HG02642 (cell line): ENCODE measurements around the gene VGLL4.

Experiments
- ATAC-seq: cut with Tn5 transposase; IDR thresholded peaks from one replicate; pipeline ENCODE4 v1.9.1; 2021; ENCODE audit warnings: mild to moderate bottlenecking; ENCODE audit not compliant: unreplicated experiment, poor library complexity

The VGLL4 gene

DNA sequence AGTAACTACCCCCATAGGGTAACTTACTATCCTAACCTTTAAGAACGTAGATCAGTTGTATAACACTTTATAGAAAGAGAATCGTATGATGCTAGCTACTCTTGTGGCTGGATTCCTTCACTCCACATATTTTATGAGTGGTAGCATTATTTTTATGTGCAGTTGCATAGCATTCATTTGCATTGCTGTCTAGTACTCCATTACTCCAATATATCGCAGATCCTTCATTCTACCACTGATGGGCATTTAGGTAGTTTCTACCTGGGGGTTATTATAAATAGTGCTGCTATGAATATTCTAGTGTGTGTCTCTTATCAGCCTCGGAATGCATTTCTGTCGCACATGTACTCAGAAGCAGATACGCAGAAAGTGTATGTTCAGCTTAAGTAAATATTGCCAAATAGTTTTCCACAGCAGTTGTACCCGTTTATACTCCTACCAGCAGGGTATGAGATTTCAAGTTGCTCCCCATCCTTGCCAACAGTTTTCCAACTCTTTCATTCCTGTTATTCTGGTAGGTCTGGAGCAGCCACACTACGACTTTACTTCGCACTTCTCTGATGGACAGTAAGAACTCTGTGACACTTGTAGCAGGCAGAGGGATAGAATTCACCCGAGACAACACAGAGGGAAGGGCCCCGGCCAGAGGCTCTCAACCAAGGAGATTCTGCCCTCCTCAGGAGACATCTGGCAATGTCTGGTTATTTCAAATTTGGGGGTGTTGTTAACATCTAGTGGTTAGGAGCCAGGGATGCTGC, 9.8 kb upstream of the VGLL4 start:
- no peak for ATAC-seq

DNA sequence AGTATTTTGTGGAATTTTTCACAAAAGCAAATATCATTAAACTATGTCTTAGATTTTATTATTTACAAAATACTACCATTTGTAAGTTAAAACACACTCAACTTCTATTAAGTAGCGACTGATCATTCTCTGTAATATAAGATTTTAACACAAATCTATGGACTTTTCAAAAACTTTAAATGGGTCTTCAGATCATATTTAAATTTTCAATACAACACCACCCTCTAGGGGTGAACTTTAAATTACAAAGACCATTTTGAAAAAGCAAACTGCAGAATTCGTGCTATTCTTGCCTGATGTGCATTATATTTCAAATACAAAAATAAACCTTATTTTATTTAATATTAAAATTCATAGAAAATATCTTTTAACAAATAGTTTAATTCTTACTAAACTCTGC, 8.2 kb upstream of the VGLL4 start:
- ATAC-seq: no peak

DNA sequence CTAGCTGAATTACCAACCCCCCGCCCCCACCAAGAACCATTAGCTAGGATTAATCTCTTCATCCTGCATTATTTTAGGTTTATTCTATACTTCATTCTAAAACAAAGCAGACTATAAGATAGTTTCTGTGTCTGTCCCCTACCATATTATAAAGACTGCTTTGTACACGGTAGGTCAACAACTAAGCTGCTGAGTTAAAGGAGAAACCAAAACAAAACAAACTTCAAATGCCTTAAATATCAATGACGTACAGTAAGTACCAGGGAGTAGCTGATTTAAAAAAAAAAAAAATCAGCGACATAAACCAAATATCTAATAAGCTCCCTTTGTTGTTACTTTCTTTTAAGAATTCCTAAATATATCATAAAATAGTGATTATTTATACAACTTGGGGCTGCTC, 7.8 kb upstream of the VGLL4 start:
- no peak for ATAC-seq

DNA sequence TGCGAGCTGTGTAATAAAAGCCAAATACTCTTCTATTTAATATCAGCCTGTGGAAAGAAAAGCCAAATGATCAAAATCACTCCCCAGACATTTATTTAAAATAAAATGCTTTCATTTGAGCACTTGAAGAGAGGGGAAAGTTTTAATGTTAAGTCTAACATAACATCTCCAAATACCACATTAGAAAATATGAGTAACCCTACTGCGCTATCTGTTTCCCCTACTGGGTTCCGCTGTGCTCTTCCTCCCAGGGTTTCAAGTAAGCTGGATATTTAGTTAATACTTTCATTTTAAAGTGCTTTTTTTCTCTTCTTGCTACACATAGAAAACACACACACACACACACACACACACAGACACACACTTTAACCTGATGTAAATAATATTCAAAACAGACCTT, 6.7 kb upstream of the VGLL4 start:
- no peak for ATAC-seq

DNA sequence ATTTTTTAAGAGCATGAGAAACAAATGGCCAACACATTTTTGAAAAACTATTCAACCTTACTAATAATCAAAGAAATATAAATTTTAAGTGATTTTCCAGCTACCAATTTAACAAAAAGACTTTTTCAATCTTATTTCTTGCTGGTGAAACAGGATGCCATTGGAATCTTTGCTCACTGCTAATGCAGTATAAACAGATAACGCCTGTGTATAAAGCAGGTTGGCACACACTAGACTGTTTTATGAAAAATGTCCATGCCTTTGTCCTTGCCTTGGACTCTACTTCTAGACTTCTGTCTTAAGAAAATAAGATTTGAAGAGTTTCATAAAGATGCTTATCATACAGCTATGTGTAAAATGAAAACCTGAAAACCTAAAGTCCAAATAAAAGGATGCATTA, 5.0 kb upstream of the VGLL4 start:
- ATAC-seq: no peak

DNA sequence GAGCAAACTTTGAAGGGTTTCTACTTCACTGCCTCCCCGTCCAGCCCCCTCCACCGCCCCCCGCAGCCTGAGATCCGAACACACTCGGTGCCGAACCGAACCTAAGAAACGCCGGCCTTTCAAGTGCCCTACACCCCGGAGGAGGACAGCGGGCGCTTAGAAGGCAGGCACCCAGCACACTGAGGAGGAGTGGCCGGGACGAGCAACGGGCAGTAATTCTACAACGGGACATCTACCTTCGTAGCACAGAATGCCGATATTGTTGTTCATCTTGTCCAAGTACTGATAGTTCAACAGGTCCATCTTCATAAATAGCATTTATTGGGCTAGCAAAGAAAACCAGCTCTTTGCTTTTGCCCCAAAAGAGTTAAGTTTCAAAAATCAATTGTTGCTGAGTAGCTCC, 513 bp downstream of the VGLL4 start:
- peak; percentile 21 for ATAC-seq

DNA sequence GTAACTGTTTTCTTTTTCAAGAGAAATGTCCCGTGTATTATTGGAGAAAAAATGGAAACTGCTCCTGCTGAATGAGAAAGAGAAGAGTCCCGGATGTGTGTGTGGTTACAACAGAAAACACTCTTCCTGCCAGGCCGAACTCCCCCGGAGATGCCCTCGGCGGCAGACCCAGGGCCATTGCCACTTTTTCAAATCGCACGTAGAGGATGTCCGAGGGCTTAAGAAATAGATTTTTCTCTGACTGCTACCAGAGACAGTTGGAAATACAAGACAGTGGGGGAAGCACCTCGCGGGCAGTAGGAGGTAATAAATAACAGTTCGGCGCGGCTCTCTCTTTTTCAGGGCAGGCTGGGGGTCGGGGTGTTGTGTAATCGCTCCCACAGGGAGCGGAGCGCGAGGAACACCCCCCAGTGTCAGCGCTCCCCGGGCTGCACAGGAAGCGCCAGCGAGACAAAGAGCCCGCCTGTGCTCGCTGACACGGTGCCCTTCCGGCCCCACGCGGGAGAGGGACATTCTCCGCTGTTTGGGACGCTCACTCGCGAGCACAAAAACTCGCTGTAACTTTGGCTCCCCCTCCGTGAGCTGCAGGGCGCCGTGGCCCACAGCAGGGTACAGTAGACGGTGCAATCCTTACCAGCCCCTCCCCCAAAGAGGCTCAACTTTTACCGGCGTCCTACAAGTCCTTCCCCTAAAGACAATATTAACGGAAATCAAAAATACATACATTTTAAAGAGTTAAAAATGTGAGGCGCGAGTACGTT, 1.1 kb downstream of the VGLL4 start:
- ATAC-seq: peak; percentile 73

DNA sequence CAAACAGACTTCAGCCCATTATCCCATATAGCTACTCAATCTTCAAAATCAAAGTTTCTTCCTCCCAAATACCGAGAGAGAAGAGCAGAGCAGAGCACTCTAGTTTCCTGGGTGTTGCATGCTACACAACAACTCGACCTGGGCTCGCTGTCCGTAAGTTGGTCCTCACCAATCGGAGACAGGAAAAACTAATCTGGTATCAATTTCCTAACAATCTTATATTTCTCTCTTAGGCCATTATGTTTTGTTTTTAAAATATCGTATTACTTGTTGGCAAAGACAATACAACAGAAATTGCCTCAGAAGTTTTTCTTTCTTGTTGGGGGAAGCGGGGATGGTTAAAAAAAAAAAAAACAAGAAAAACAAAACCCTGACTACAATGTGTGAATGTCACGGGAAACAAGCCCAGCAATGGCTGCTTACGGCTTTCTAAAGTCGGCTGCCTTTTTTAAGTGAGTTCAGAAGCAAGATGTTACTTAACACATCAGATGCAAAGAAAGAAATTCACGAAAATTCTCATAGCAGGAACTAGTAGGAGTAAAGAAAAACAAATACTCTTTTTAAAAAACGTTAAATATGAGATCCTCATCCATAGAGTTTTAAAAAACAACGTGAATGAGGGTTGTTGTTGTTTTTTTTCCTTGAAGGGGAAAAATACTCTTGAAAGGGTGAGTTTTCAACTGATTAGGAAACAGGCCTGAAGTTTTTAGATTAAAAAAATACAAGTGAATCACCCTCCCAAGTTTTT, 1.9 kb downstream of the VGLL4 start:
- no peak for ATAC-seq

DNA sequence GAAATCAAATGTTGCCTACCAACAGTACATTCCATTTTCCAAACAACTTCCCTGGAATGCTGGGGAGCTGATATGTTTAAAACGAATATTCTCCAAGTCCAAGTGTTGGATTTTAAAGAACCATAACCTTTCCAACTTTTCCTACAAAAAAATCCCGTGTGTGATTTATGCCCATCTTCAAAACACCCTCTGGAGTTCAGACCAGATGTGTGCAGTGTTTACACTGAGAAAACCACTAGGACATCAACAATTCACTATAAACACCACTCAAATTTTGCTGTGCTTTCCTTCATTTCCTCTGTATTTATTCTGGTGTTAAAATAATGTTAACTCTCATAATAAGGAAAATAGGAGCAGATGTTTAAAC, 2.4 kb downstream of the VGLL4 start:
- ATAC-seq: no peak

DNA sequence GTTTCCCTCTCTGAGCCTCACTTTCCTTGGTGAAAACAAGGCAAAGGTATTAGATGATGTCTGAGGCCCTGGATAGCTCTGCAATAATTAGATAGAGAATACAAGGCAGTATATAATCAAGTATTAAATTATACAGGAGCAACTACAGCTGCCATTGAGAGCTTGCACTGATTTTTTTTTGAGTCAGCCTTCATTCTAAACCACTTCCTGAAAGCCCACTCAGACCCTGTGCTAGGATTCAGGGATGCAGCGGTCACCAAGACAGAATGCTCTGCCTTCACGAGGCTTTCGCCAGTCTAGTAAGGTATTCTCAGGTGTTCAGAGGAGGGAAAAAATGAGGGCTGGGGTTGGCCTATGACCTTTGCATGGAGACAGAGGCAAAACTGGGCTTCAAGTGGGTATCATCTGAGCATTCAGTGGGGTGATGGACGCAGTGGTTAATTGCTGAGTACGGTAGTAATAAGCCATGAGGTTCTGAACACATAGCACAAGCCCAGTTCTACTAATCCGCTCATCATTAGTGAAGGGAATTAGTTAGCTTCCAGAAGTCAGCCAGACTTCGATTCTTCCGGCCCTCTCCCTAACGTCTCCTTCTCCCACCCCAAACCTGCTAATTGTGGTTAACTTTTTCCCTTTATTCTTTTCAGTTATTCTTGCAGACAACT, 3.6 kb downstream of the VGLL4 start:
- no peak for ATAC-seq

DNA sequence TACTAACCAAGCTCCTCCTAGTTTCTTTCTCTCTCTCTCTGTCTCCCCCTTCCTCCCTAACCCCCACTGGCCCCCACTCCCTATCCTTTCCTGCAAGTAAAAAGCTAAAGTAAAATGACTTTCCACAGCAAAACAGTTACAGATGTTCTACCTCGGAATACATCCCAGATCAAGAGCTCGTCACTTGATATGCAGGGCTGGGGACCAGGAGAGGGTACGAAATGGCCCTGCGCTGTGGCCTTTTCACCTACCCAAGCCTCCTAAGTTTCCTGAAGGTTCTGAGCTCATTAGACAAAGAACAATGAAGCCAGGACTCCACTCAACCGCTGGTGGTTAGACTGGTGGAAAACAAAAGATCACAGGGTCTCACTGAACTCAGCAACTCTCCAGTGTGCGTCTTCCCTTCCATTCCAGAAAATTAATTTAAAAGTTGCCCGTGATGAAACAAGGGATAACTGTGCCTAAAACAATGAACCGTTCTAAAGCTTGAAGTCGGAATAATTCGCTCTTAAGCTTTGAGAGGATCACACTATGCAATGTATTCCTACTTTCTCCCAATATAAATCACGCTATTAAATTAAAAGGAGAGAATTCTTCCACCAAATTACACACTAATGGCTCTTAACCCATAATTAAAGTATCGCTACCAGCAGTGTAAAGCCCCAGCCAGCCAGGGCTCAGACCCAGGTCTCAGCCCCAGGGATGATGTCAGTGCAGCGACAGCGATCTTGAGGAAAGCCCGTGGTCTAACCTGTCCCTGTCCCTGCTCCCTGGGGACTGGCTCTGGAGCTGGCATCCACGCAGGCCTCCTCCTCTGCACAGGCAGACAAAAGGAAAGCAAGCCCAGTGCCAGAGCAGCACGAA, 5.0 kb downstream of the VGLL4 start:
- ATAC-seq: no peak

DNA sequence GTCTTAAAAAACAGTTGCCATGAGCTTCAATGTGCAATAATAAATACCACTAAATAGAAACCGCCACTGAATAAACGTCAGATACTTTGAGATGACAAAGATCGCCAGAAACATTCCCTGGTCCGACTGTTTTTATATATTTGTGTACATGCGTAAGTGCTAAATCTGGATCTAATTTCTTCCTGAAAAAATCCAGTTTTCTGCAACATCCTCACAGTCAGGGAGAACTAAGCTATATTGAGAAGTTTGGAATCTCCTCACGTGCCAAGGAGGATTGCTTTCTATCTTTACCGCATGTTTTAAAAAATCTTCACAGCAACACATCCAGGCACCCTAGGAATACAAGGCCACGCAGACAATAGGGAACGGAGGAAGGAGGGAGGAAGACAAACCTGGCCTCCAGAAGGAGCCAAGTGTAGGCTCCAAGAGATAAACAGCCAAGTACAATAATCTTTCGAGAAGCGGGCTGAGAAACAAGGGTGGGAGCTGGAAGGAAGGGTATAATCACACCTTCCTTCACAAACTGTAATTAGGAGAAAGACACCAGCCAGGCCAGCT, 5.7 kb downstream of the VGLL4 start:
- ATAC-seq: no peak

DNA sequence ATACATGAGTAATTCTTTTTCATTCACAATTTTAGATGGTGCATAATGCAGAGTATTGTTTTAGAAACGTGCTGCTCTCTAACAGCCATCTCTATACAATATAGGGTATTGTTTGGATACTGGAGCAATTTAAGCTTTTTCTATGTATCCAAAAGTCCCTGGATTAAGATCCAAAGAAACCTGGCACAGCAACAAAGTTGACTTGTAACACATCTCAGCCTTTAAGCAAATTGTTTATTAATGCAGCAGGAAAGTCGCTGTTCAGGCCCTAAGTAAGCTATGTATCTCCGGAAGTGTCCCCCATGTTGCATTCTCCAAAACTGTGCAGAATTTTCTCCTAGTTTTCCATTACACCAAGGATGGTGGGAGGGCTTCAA, 7.3 kb downstream of the VGLL4 start:
- ATAC-seq: no peak

DNA sequence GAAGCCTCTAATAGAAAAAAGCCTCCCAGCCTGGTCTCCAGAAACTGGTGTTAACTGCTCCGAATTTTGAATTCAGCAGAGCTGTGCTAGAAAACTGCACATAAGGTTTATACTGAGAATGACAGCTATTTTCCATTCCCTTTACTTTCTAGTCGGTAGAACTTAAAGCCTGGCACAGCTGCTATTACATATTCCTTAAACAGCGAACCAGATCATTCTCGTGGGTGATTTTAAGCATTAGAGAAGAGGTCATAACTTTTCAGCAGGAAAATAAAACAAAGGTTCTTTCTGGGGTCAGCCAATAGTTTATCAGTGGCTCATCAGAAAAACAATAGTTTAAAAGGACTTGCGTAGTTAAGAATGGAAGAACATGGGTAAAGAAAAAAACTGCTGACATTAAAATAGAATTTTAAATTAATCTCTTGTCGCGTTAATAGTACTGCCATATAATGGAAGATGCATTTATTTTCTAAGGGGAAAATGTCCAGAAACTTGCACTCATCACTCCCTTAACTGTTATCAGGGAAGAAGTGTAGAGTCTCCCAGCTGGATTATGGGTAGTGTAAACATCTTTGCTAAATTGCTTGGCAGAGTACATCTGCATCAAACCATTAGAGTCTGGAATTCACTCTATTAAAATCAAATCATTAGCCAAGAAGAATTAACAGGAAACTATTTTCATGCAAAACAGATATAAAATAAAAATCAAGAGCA, 7.9 kb downstream of the VGLL4 start:
- no peak for ATAC-seq

DNA sequence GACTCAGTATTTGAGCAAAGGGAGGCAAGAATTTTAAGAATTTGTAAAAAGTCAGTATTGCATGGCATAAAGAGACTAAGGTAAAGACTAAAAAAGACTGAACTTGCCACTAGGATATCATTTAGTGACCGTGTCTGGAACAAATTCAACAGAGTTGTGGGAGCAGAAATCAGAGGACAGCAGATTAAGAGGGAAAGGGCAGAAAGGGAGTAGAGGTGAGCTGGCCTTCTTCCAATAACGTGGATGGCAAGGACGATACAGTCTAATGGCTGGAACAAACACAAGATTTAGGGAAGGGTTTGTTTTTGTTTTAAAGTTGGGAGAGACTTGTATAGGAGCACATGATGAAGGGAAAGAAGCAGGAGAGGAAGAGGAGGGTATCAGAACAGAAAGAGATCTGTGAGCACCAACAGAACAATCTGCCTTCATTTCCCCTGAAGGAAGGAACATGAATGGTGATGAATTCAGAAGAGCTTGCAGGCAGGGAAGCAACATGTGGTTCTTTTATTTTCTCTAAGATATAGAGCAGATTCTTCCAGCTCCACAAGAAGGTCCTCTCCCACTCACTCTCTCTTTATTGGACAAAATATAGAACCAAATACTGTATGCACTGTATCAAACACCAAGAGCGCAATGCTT, 8.6 kb downstream of the VGLL4 start:
- ATAC-seq: no peak

DNA sequence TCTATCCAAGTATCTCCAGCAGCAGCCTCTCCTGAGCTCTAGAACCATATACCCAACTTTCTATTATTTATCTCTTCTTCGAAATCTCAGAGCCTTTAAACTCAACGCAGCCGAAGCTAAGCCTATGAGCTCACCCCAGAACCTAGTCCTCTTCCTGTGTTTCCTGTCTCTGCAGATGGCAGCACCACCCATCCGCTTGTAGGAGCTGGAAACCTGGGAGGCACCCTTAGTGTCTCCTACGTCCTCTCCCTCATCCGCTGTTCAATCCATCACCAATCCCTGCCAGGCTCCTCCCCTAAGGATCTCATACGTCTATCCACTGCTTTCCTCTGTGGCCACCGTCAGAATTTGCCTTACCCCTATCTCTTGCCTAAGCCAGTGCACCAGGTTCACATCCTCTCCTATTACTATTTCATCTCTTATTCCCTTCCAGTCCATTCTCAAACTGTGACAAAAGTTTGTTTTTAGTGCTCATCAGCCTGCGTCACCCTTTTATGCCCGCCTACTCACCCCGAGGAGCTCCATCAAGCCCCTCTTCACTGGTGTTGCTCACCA, 9.6 kb downstream of the VGLL4 start:
- ATAC-seq: no peak

DNA sequence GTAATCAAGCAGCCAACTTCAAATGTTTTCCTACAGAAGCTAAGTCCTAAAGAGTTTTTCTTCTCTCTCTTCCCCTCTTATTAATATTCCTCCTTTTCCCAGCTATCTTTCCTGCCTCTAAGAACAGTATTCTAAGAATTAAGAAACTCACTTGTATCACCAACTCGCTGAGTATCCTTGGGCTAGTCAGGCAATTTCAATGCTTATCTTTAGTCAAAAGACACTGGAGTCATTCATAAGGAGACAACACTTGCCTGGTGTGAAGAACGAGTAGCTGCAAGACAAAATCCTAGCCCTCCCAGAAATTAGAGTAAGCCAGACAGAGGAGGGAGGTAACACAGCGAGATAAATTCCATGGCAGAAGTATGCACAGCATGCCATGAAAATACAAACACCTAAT, 10.7 kb downstream of the VGLL4 start:
- no peak for ATAC-seq

DNA sequence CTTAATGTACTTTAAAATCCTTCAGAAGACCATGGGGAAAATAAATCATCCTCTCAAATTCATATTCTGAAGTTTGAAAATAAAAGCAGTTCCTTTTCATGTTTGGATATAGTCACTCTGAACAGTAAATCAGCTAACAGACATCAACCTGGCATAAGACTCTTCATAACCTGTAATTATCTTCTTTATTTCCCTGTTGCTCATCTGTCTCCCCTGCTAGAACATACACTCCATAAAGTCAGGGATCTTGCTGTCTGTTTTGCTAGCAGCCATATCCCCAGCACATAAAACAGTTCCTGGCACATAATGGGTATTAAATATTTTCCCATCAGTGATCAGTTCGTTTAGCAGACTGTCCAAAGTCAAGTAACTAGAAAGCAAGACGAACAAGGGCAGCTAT, 11.2 kb downstream of the VGLL4 start:
- no peak for ATAC-seq
